WTC11 (cell line): Measurements from ENCODE around the gene PTPRK. TPM values are rescaled to one million over a fixed set of nuclear protein-coding genes. Genes with fewer than 3 reads are reported as not detected.

Source experiments
- ATAC-seq: fragments of 200-7000 bp; cut with Tn5 transposase; 2 replicates; pipeline ENCODE4 v1.10.0; 2021; ENCODE audit warnings: mild to moderate bottlenecking, moderate library complexity
- CTCF ChIA-PET: fragments of 300-600 bp; sonication (Branson Sonifier 250); formaldehyde crosslinking; loops from one replicate; lab custom pipeline; 2021; ENCODE audit warnings: antibody characterized with exemption; lab: Charles Lee
- POLR2A ChIA-PET: fragments of 350-600 bp; sonication (Branson Sonifier 250); formaldehyde crosslinking; loops from one replicate; lab custom pipeline; 2021; ENCODE audit warnings: antibody characterized with exemption; lab: Charles Lee
- DNase-seq: peaks from one replicate; pipeline ENCODE4 v3.0.0; 2021; ENCODE audit warnings: low spot score
- H3K27ac Mint-ChIP-seq: 2 replicates; pipeline ENCODE4 v1.8.0; 2021; ENCODE audit warnings: mixed read lengths
- H3K27me3 Mint-ChIP-seq: 2 replicates; pipeline ENCODE4 v1.8.0; 2021; ENCODE audit warnings: low read depth, mild to moderate bottlenecking, moderate library complexity, mixed read lengths
- H3K36me3 Mint-ChIP-seq: 2 replicates; pipeline ENCODE4 v1.8.0; 2021; ENCODE audit warnings: mixed read lengths
- H3K4me1 Mint-ChIP-seq: 2 replicates; pipeline ENCODE4 v1.8.0; 2022; ENCODE audit warnings: mixed read lengths
- H3K4me3 Mint-ChIP-seq: 2 replicates; pipeline ENCODE4 v1.8.0; 2021; ENCODE audit warnings: mild to moderate bottlenecking, moderate library complexity, mixed read lengths
- H3K9me3 Mint-ChIP-seq: 2 replicates; pipeline ENCODE4 v1.8.0; 2021; ENCODE audit warnings: mixed read lengths
- AFF4 ChIP-seq: sonication (generic); formaldehyde crosslinking; IDR thresholded peaks from 2 replicates; pipeline ENCODE4 v1.8.1; 2023; ENCODE audit warnings: mild to moderate bottlenecking, missing genetic modification reagents, borderline replicate concordance
- CTCF ChIP-seq: fragments of 200-600 bp; IDR thresholded peaks from 2 replicates; pipeline ENCODE4 v1.8.0; 2022; ENCODE audit warnings: antibody characterized with exemption
- E2F4 ChIP-seq: sonication (generic); formaldehyde crosslinking; IDR thresholded peaks from 2 replicates; pipeline ENCODE4 v1.8.1; 2022; ENCODE audit warnings: low read depth, mild to moderate bottlenecking, moderate library complexity, missing genetic modification reagents, borderline replicate concordance
- ELF4 ChIP-seq: sonication (generic); formaldehyde crosslinking; IDR thresholded peaks from 2 replicates; pipeline ENCODE4 v1.8.1; 2022; ENCODE audit warnings: low read depth, mild to moderate bottlenecking, moderate library complexity, missing genetic modification reagents
- ETV6 ChIP-seq: sonication (generic); formaldehyde crosslinking; IDR thresholded peaks from 2 replicates; pipeline ENCODE4 v1.8.1; 2022; ENCODE audit warnings: mild to moderate bottlenecking, missing genetic modification reagents
- IRF2 ChIP-seq: sonication (generic); formaldehyde crosslinking; IDR thresholded peaks from 2 replicates; pipeline ENCODE4 v1.8.0; 2022; ENCODE audit warnings: low read depth, missing genetic modification reagents, borderline replicate concordance
- MLX ChIP-seq: sonication (generic); formaldehyde crosslinking; IDR thresholded peaks from 2 replicates; pipeline ENCODE4 v1.8.1; 2023; ENCODE audit warnings: mild to moderate bottlenecking, missing genetic modification reagents, moderate library complexity
- MYBL2 ChIP-seq: sonication (generic); formaldehyde crosslinking; IDR thresholded peaks from 2 replicates; pipeline ENCODE4 v1.8.1; 2023; ENCODE audit warnings: mild to moderate bottlenecking, moderate library complexity, missing genetic modification reagents
- NFE2L1 ChIP-seq: sonication (generic); formaldehyde crosslinking; IDR thresholded peaks from 2 replicates; pipeline ENCODE4 v1.8.1; 2023; ENCODE audit warnings: missing genetic modification reagents
- RORB ChIP-seq: fragments of 250-450 bp; sonication (Bioruptor Pico); IDR thresholded peaks from 2 replicates; pipeline ENCODE4 v1.9.0; 2021; ENCODE audit warnings: mild to moderate bottlenecking
- ZNF121 ChIP-seq: sonication (generic); formaldehyde crosslinking; IDR thresholded peaks from 2 replicates; pipeline ENCODE4 v1.8.0; 2023; ENCODE audit warnings: missing genetic modification reagents
- ZNF317 ChIP-seq: sonication (generic); formaldehyde crosslinking; IDR thresholded peaks from 2 replicates; pipeline ENCODE4 v1.8.1; 2023; ENCODE audit warnings: low read depth, mild to moderate bottlenecking, moderate library complexity, missing genetic modification reagents, borderline replicate concordance
- ZNF396 ChIP-seq: fragments of 250-450 bp; sonication (Bioruptor Pico); IDR thresholded peaks from 2 replicates; pipeline ENCODE4 v1.8.0; 2021; ENCODE audit warnings: mild to moderate bottlenecking, moderate library complexity, borderline replicate concordance
- ZNF416 ChIP-seq: fragments of 250-450 bp; sonication (Bioruptor Pico); IDR thresholded peaks from 2 replicates; pipeline ENCODE4 v1.9.0; 2021; ENCODE audit warnings: mild to moderate bottlenecking, inconsistent platforms
- ZNF425 ChIP-seq: fragments of 250-450 bp; sonication (Bioruptor Pico); conservative IDR thresholded peaks from 2 replicates; pipeline ENCODE4 v1.9.0; 2021; ENCODE audit warnings: mild to moderate bottlenecking
- ZNF671 ChIP-seq: fragments of 250-450 bp; sonication (Bioruptor Pico); IDR thresholded peaks from 2 replicates; pipeline ENCODE4 v1.8.0; 2021; ENCODE audit warnings: mild to moderate bottlenecking
- ZSCAN18 ChIP-seq: fragments of 250-450 bp; sonication (Bioruptor Pico); IDR thresholded peaks from 2 replicates; pipeline ENCODE4 v2.1.2; 2022; ENCODE audit warnings: mild to moderate bottlenecking, moderate library complexity
- total RNA-seq: library from RNA; stranded (reverse); gene quantifications from 3 replicates; pipeline ENCODE4 v1.2.3, GENCODE V29; 2021
- TF ChIP-seq, protein P1 (sequence below): sonication (generic); formaldehyde crosslinking; IDR thresholded peaks from 2 replicates; pipeline ENCODE4 v1.8.0; 2022; ENCODE audit warnings: mild to moderate bottlenecking, missing genetic modification reagents
- TF ChIP-seq, protein P2 (sequence below): sonication (generic); formaldehyde crosslinking; conservative IDR thresholded peaks from 2 replicates; pipeline ENCODE4 v1.8.1; 2023; ENCODE audit warnings: mild to moderate bottlenecking, low read depth, missing genetic modification reagents, moderate library complexity
- TF ChIP-seq, protein P3 (sequence below): fragments of 250-450 bp; sonication (Bioruptor Pico); IDR thresholded peaks from 2 replicates; pipeline ENCODE4 v1.9.0; 2021; ENCODE audit warnings: mild to moderate bottlenecking

The PTPRK gene
- total RNA-seq, 1 experiment from 2014 or later, result 44.8 TPM

DNA sequence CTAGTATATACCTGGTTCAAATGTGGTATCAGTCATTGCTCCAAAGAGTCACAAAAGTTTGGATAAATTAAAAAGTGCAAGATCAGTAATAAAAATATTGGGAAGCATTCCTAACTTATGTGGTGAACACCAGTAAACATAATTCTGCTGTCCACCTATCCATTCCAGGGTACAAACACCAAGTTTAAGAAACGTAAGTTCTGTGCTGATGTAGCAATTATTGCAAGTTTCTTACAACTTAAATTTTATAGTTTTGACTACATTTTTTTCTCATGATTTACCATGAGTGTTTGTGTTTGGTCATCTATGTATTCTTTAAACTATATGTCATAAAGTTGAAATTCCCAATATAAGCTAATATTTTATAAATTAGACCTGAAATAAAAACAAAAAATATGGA lies 364.6 kb downstream of the PTPRK start:
- Mint-ChIP-seq H3K36me3 (no peaks in the 10 kb centered on the region), H3K27ac (no peak overlapping the region), H3K4me1 (no peaks in the 10 kb centered on the region), H3K4me3 (no peak overlapping the region), H3K9me3 (no peaks in the 10 kb centered on the region), H3K27me3 (no peaks in the 10 kb centered on the region)
- DNase-seq (no peak), ATAC-seq (no peak)
- ChIA-PET CTCF (no interaction called here), POLR2A (no interaction called here)
- TF ChIP-seq RORB (CRISPR knock-in tag), result no peak
- TF ChIP-seq ZNF396 (CRISPR knock-in tag), result no peak
- no peak for TF ChIP-seq ZNF671
- TF ChIP-seq, protein P1, sequence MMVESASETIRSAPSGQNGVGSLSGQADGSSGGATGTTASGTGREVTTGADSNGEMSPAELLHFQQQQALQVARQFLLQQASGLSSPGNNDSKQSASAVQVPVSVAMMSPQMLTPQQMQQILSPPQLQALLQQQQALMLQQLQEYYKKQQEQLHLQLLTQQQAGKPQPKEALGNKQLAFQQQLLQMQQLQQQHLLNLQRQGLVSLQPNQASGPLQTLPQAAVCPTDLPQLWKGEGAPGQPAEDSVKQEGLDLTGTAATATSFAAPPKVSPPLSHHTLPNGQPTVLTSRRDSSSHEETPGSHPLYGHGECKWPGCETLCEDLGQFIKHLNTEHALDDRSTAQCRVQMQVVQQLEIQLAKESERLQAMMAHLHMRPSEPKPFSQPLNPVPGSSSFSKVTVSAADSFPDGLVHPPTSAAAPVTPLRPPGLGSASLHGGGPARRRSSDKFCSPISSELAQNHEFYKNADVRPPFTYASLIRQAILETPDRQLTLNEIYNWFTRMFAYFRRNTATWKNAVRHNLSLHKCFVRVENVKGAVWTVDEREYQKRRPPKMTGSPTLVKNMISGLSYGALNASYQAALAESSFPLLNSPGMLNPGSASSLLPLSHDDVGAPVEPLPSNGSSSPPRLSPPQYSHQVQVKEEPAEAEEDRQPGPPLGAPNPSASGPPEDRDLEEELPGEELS, result no peak
- TF ChIP-seq ZSCAN18 (CRISPR knock-in tag), result no peak
- no peak for TF ChIP-seq MYBL2 (CRISPR knock-in tag)
- no peak for TF ChIP-seq CTCF
- no peak for TF ChIP-seq AFF4
- no peak for TF ChIP-seq ZNF317
- TF ChIP-seq ZNF416 (CRISPR knock-in tag), result no peak
- TF ChIP-seq MLX (CRISPR knock-in tag), result no peak
- no peak for TF ChIP-seq IRF2 (CRISPR knock-in tag)
- no peak for TF ChIP-seq NFE2L1 (CRISPR knock-in tag)
- no peak for TF ChIP-seq ELF4 (CRISPR knock-in tag)
- TF ChIP-seq ZNF425, result no peak
- TF ChIP-seq ETV6 (CRISPR knock-in tag), result no peak
- TF ChIP-seq ZNF121, result no peak
- TF ChIP-seq E2F4, result no peak
- TF ChIP-seq, protein P2, sequence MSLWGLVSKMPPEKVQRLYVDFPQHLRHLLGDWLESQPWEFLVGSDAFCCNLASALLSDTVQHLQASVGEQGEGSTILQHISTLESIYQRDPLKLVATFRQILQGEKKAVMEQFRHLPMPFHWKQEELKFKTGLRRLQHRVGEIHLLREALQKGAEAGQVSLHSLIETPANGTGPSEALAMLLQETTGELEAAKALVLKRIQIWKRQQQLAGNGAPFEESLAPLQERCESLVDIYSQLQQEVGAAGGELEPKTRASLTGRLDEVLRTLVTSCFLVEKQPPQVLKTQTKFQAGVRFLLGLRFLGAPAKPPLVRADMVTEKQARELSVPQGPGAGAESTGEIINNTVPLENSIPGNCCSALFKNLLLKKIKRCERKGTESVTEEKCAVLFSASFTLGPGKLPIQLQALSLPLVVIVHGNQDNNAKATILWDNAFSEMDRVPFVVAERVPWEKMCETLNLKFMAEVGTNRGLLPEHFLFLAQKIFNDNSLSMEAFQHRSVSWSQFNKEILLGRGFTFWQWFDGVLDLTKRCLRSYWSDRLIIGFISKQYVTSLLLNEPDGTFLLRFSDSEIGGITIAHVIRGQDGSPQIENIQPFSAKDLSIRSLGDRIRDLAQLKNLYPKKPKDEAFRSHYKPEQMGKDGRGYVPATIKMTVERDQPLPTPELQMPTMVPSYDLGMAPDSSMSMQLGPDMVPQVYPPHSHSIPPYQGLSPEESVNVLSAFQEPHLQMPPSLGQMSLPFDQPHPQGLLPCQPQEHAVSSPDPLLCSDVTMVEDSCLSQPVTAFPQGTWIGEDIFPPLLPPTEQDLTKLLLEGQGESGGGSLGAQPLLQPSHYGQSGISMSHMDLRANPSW (CRISPR knock-in tag), result no peak
- TF ChIP-seq, protein P3, sequence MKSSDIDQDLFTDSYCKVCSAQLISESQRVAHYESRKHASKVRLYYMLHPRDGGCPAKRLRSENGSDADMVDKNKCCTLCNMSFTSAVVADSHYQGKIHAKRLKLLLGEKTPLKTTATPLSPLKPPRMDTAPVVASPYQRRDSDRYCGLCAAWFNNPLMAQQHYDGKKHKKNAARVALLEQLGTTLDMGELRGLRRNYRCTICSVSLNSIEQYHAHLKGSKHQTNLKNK, result no peak
